Stimulated activated naive CD4-positive, alpha-beta T cell (primary cell): ENCODE results near the gene KCNK6.

ENCODE experiments used
- DNase-seq, 6 experiments: peaks; one replicate each; lab custom pipeline; 2025; lab: John Stamatoyannopoulos, UW

Gene KCNK6

GRCh38 chr19:38298821-38299680, 20.6 kb upstream of the KCNK6 start:
- DNase-seq: no peak

DNA sequence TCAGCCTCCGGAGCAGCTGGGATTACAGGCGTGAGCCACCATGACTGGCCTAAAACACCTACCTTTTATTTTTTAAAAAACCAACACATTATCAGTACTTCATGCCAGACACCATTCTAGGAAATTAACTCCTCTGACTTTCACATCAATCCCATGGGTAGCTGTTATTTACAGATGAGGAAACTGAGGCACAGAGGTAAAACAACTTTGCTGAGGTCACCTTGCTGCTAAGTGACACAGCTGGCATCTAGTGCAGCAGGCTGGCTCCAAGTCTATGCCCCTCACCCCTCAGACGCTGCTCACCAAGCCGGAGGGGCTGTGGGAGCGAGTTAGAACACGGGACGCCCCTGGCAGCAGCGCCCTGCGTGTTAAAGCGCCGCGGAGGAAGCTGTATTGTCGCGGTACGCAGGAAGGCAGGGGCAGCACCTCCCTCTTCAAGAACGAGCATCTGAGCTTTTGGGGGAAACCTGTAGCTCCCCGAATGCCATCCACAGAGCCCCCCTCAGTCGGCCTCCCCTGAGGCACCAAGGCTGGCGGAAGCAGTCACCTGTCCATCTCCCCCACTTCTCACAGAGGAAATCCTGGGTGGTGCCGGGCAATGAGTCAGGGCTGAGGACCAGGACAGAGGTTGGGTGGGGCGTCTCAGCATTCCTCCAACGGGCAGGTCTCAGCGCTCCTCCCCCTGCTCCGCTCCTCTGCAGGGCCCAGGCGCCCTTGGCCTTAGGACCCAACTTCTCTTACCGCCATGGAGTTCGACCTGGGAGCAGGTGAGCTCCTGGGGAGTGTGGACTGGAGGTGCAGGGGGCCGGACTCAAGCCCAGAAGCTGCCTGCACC, 15.9 kb upstream of the KCNK6 start, which contains the start of gene C19orf33:
Gene C19orf33 (plus strand): TSS at position 735 of the 835 bp plus-strand sequence. CDS start 11 bp downstream, at position 746.
- no peak for DNase-seq

GRCh38 chr19:38304352-38304865, 15.2 kb upstream of the KCNK6 start:
- DNase-seq: no peak

- DNase-seq: no peak
These were observed 14.7 kb upstream of the KCNK6 start for GRCh38 chr19:38304866-38305429.

GRCh38 chr19:38306236-38306635, 13.4 kb upstream of the KCNK6 start:
- no peak for DNase-seq

DNA sequence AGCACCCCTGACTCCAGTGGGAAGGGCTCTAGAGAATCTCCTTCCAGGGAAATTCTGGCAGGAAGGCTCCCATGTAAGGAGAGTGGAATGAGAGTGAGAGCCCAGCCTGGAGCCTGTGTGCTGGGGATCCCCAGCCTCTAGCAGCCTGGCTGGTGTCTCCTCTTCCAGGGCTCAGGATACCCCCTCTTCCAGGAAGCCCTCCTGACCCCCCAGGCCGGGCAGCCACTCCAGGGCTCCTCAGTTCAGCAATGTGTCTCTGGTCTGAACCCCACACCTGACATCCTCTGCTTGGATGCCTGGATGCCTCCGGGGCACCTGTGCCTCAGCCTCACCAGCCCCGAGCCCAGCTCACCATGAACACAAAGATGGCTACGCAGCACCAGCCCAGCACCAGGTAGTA, 12.6 kb upstream of the KCNK6 start:
- no peak for DNase-seq

- DNase-seq: no peak
These were observed 12.0 kb upstream of the KCNK6 start for GRCh38 chr19:38307597-38307996.

DNA sequence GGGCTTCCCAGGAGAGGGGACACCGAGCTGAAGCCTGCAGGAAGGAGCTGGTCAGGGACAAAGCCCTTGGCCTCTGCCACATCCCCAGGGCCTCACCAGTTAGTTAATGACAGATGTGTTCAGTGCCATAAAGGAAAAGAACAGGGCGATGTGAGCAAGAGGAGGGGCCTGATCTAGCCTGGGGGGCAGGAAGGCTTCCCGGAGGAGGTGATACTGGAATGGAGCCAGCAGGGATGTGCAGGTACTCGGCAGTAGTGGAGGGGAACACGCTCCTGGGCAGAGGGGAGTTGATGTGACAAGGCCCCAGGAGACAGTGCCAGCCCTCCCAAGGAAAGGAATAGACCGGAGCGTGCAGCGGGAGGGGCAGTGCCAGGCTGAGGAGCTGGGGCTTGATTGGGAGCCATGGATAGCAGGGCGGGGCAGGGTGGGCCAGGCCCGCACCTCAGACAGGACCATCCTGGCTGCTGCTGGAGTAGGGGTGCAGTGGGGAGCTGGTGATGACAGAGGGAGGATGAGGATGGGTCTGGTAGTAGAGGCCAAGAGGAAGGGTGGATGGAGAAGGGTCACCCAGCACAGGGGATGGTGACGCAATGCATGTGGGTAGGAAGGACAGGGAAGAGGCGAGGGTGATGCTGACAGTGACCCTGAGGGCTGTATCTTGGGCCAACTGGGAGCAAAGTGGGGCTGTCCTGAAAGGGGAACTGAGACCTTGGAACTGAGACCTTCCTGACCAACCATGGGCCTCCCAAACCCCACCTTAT, 11.5 kb upstream of the KCNK6 start:
- DNase-seq: no peak

- DNase-seq: no peak
These were observed 10.6 kb upstream of the KCNK6 start for GRCh38 chr19:38308926-38309614.

DNA sequence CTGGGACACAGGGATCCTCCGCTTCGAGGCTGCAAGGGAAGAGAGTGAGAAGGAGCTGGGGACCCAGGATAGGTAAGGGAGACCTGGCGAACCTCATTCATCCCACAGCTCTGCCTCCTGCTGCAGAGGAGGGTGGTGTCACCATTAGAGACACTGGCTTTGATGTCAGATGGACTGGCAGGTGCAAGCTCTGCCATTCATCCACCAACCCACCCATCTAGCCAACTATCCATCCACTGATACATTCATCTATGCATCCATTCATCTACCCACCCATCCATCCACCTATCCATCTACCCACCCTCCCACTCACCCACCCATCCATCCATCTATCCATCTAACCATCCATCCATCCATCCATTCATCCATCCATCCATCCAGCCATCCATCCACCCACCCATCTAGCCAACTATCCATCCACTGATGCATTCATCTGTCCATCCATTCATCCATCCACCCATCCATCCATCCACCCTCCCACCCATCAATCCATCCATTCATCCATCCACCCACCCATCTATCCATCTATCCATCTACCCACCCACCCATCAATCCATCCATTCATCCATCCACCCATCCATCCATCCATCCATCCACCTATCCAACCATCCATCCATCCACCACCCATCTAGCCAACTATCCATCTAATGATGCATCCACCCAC, 9.9 kb upstream of the KCNK6 start:
- DNase-seq: no peak

DNA sequence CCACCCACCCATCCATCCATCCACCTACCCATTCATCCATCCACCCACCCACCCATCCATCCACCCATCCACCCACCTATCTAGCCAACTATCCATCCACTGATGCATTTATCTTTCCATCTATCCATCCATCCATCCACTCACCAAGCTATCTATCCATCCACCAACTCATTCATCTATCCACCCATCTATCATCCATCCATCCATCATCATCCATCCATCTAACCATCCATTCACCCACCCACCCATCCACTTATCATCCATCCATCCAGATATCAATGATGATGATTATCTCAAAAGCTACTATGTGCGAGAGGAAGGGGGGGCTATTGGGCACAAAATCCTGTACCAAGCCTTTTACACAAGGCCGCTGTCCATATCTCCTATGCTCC, 9.4 kb upstream of the KCNK6 start:
- DNase-seq: no peak

- no peak for DNase-seq
These were observed 8.7 kb upstream of the KCNK6 start for GRCh38 chr19:38310986-38311385.

DNA sequence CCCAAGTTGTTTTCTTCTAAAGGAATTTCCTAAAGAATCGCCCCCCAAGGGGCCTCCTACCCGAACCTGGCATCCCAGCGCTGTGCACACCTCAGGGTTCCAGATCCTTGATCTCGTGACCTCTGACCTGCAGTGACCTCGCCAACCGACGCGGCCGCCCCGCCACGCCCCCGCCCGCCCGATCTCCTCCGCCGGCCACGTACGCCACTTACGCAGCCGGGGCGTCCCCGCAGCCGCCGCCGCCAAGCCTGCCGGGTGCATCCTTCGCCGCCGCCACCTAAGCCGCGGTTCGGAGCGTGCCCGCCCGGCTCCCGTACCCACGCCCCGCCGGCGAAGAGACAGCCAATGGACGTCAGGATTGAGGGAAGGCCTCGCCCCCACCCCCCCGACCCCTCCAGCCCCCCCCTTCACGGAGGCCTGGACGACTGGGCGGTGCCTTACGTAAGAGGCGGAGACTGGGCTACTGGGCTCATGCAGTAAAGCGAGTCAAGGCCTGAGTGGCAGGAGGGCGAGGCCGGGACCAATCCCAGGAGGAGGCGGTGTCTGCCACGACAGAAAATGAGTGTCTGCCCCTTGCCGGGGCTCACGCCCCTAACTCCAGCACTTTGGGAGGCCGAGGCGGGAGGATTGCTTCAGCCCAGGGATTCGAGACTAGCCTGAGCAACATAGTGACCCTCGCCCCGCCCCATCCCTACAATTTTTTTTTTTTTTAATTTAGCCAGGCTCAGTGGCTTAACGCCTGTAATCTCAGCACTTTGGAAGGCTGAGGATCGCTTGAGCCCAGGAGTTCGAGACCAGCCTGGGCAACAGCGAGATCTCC, 3.8 kb upstream of the KCNK6 start, which contains the start of gene YIF1B:
Gene YIF1B (minus strand): TSS at position 291 of the 820 bp plus-strand sequence. CDS start 30 bp downstream, at position 261.
- DNase-seq: peak; percentile 92 to 96 (median 96)

- DNase-seq: no peak
These were observed 3.1 kb upstream of the KCNK6 start for GRCh38 chr19:38316477-38317067.

- peak in 5 of 6 experiments; percentile 4 to 44 (median 18) for DNase-seq
These were observed 2.5 kb upstream of the KCNK6 start for GRCh38 chr19:38317104-38317612.

- DNase-seq: no peak
These were observed 985 bp upstream of the KCNK6 start for GRCh38 chr19:38318660-38319059.

GRCh38 chr19:38320969-38321339, 1.3 kb downstream of the KCNK6 start:
- peak in 1 of 6 experiments; percentile 7 for DNase-seq

DNA sequence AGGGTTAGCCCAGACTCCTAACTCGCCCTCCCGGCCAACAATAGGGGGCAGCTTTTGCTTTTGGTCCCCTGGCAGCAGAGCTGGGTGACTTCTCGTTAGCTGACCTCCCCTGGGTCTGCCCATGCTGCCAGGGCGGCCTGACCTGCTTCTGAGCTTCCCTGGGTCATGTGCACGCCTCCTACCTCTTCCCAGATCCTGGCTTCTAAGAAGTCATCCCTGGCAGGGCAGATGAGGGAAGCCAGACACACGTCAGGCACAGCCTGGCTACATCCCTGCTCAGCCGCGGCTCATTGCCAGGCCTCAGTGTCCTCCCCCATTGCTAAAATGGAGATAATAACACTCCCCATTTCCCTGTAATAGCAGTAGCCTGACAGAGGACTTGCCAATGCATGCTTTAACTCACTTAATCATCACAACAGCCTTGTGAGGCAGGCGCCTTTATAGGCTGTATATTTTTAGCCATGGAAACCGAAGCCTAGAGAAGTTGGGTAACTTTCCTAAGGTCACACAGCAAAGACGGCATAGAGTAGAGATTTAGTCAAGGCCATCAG, 2.1 kb downstream of the KCNK6 start:
- no peak for DNase-seq
